H1 (cell line): ENCODE results near the gene CHD2. TPM values are rescaled to one million over a fixed set of nuclear protein-coding genes. Genes with fewer than 3 reads are reported as not detected.

Experiments used
- CTCF ChIA-PET: fragments of 300-600 bp; sonication (Branson Sonifier 250); formaldehyde crosslinking; loops from one replicate; lab custom pipeline; 2021; ENCODE audit not compliant: partially characterized antibody; lab: Charles Lee
- POLR2A ChIA-PET: fragments of 300-600 bp; sonication (Branson Sonifier 250); formaldehyde crosslinking; loops from one replicate; lab custom pipeline; 2021; ENCODE audit warnings: inconsistent platforms; ENCODE audit not compliant: partially characterized antibody; lab: Charles Lee
- DNase-seq, 2 experiments: peaks; one replicate each; pipeline versions ENCODE4 v3.0.0 to v3.0.0-alpha.2; 2010 to 2022; ENCODE audit warnings: low spot score in 2 of 2, low read depth in 1 of 2, mixed read lengths in 1 of 2
- FAIRE-seq: peaks from 2 replicates; lab custom pipeline; 2011; peaks lifted over from hg19 to GRCh38; lab: Jason Lieb, UNC
- H2AFZ ChIP-seq: 2 replicates; pipeline ENCODE4 v1.8.1; 2012; ENCODE audit warnings: low read length, inconsistent platforms
- H2AK5ac ChIP-seq: 2 replicates; pipeline ENCODE4 v1.6.1; 2013; ENCODE audit warnings: low read depth, low read length
- H2BK120ac ChIP-seq: replicated peaks from 2 replicates; pipeline ENCODE3; 2013; ENCODE audit warnings: low read depth, low read length, inconsistent platforms
- H2BK12ac ChIP-seq: 2 replicates; pipeline ENCODE4 v1.6.1; 2013; ENCODE audit warnings: low read depth, low read length
- H2BK15ac ChIP-seq: 2 replicates; pipeline ENCODE4 v1.6.1; 2013; ENCODE audit warnings: low read length
- H2BK20ac ChIP-seq: 2 replicates; pipeline ENCODE4 v1.6.1; 2013; ENCODE audit warnings: low read length
- H2BK5ac ChIP-seq: 2 replicates; pipeline ENCODE4 v1.6.1; 2013; ENCODE audit warnings: low read depth, low read length
- H3K14ac ChIP-seq: 2 replicates; pipeline ENCODE4 v1.6.1; 2013; ENCODE audit warnings: inconsistent platforms; ENCODE audit not compliant: insufficient read length
- H3K18ac ChIP-seq: 2 replicates; pipeline ENCODE4 v1.6.1; 2013; ENCODE audit warnings: low read length; ENCODE audit errors: extremely low read depth
- H3K23ac ChIP-seq: 2 replicates; pipeline ENCODE4 v1.6.1; 2013; ENCODE audit warnings: inconsistent platforms; ENCODE audit not compliant: insufficient read length
- H3K23me2 ChIP-seq: 2 replicates; pipeline ENCODE4 v1.6.1; 2013; ENCODE audit warnings: low read depth, low read length
- H3K27ac ChIP-seq: 2 replicates; pipeline ENCODE4 v1.6.1; 2011; ENCODE audit warnings: low read depth, low read length, inconsistent platforms
- H3K27me3 ChIP-seq, 4 experiments: replicated peaks in 1 of 4; 1 replicate in 1 of 4; 2 replicates in 3 of 4; pipeline versions ENCODE4 v1.6.1 to v1.8.1; 2011 to 2013; ENCODE audit warnings: low read length in 3 of 4, mild to moderate bottlenecking in 3 of 4, inconsistent platforms in 2 of 4, mixed read lengths in 2 of 4, moderate library complexity in 1 of 4; ENCODE audit not compliant: control insufficient read depth in 3 of 4, insufficient read depth in 3 of 4; ENCODE audit errors: extremely low read depth in 1 of 4
- H3K36me3 ChIP-seq, 4 experiments: 2 replicates each; pipeline versions ENCODE4 v1.6.1 to v1.8.1; 2011 to 2013; ENCODE audit warnings: mild to moderate bottlenecking in 4 of 4, low read length in 3 of 4, moderate library complexity in 2 of 4, control low read depth in 1 of 4, inconsistent platforms in 1 of 4; ENCODE audit not compliant: insufficient read depth in 4 of 4, control insufficient read depth in 2 of 4
- H3K4ac ChIP-seq: replicated peaks from 2 replicates; pipeline ENCODE3; 2013; ENCODE audit warnings: low read length, low read depth, mixed read lengths, inconsistent platforms; ENCODE audit not compliant: insufficient read length
- H3K4me1 ChIP-seq, 4 experiments: replicated peaks in 1 of 4; 1 replicate in 1 of 4; 2 replicates in 3 of 4; pipeline versions ENCODE4 v1.6.1 to v1.8.1; 2011 to 2013; ENCODE audit warnings: low read length in 3 of 4, inconsistent platforms in 2 of 4, mixed read lengths in 1 of 4; ENCODE audit not compliant: insufficient read depth in 4 of 4, control insufficient read depth in 3 of 4
- H3K4me2 ChIP-seq, 2 experiments: 2 replicates each; pipeline versions ENCODE4 v1.6.1 to v1.8.1; 2011 to 2013; ENCODE audit warnings: low read depth in 2 of 2, low read length in 2 of 2, control low read depth in 1 of 2, inconsistent platforms in 1 of 2, mild to moderate bottlenecking in 1 of 2; ENCODE audit not compliant: insufficient read depth in 1 of 2
- H3K4me3 ChIP-seq, 4 experiments: fragments of 200-600, 300-600 bp in 1 of 4; sonication (generic), shearing (Covaris generic), sonication (Bioruptor Twin) in 1 of 4; 2 replicates each; pipeline versions ENCODE4 v1.5.1 to v1.8.1; 2011 to 2016; ENCODE audit warnings: low read length in 4 of 4, low read depth in 3 of 4, control low read depth in 2 of 4, inconsistent platforms in 2 of 4, mild to moderate bottlenecking in 2 of 4, mixed read lengths in 1 of 4, moderate library complexity in 1 of 4; ENCODE audit not compliant: insufficient read depth in 2 of 4; ENCODE audit errors: extremely low read depth in 1 of 4
- H3K56ac ChIP-seq: replicated peaks from 2 replicates; pipeline ENCODE3; 2013; ENCODE audit warnings: low read depth, mild to moderate bottlenecking, mixed read lengths, low read length, inconsistent platforms; ENCODE audit not compliant: insufficient read length
- H3K79me1 ChIP-seq: 2 replicates; pipeline ENCODE4 v1.6.1; 2013; ENCODE audit warnings: low read depth, low read length, control low read depth
- H3K79me2 ChIP-seq, 2 experiments: 2 replicates each; pipeline versions ENCODE4 v1.6.1 to v1.8.1; 2012 to 2013; ENCODE audit warnings: low read length in 2 of 2, mild to moderate bottlenecking in 2 of 2, inconsistent platforms in 1 of 2; ENCODE audit not compliant: insufficient read depth in 2 of 2, control insufficient read depth in 1 of 2
- H3K9ac ChIP-seq, 4 experiments: replicated peaks in 1 of 4; 1 replicate in 1 of 4; 2 replicates in 3 of 4; pipeline versions ENCODE4 v1.6.1 to v1.8.1; 2011 to 2013; ENCODE audit warnings: low read depth in 3 of 4, low read length in 3 of 4, control low read depth in 2 of 4, mild to moderate bottlenecking in 2 of 4, moderate library complexity in 2 of 4, inconsistent platforms in 1 of 4; ENCODE audit errors: extremely low read depth in 1 of 4
- H3K9me3 ChIP-seq, 2 experiments: 2 replicates each; pipeline versions ENCODE4 v1.6.1 to v1.8.1; 2012 to 2013; ENCODE audit warnings: mild to moderate bottlenecking in 2 of 2, moderate library complexity in 2 of 2, control low read depth in 1 of 2, inconsistent platforms in 1 of 2, low read depth in 1 of 2, low read length in 1 of 2, mixed read lengths in 1 of 2; ENCODE audit not compliant: insufficient read depth in 2 of 2
- H4K20me1 ChIP-seq, 2 experiments: replicated peaks in 1 of 2; 2 replicates each; pipeline versions ENCODE3 to v1.8.1; 2011 to 2013; ENCODE audit warnings: inconsistent platforms in 2 of 2, low read length in 2 of 2, mild to moderate bottlenecking in 1 of 2; ENCODE audit not compliant: insufficient read depth in 2 of 2, control insufficient read depth in 1 of 2
- H4K5ac ChIP-seq: 2 replicates; pipeline ENCODE4 v1.6.1; 2013; ENCODE audit warnings: low read length, low read depth, mixed read lengths, inconsistent platforms; ENCODE audit not compliant: insufficient read length
- H4K8ac ChIP-seq: 2 replicates; pipeline ENCODE4 v1.8.0; 2013; ENCODE audit warnings: mild to moderate bottlenecking, moderate library complexity, low read length, inconsistent platforms; ENCODE audit not compliant: insufficient read depth; ENCODE audit errors: extremely low read depth
- H4K91ac ChIP-seq: replicated peaks from 2 replicates; pipeline ENCODE3; 2013; ENCODE audit warnings: low read length, mixed read lengths, inconsistent platforms; ENCODE audit not compliant: insufficient read length
- CBX5 ChIP-seq: fragments of 300-800, 300-1000 bp; sonication (generic); IDR thresholded peaks from 2 replicates; pipeline ENCODE4 v1.7.1; 2016; ENCODE audit warnings: antibody characterized with exemption, low read length, low read depth
- CEBPB ChIP-seq: IDR thresholded peaks from 2 replicates; pipeline ENCODE4 v1.6.1; 2012; ENCODE audit warnings: low read depth, low read length
- MAX ChIP-seq: IDR thresholded peaks from 2 replicates; pipeline ENCODE4 v1.6.1; 2012; ENCODE audit warnings: inconsistent platforms
- PHF8 ChIP-seq: fragments of 200-600 bp; sonication (generic); conservative IDR thresholded peaks from 2 replicates; pipeline ENCODE4 v1.7.1; 2012; ENCODE audit warnings: low read depth, mild to moderate bottlenecking, inconsistent platforms, low read length, moderate library complexity
- RFX5 ChIP-seq: IDR thresholded peaks from 2 replicates; pipeline ENCODE4 v1.6.1; 2011; ENCODE audit warnings: low read depth, low read length, improper control_type of control experiment, borderline replicate concordance
- RNF2 ChIP-seq: fragments of 200-900, 300-1000 bp; sonication (generic); IDR thresholded peaks from 2 replicates; pipeline ENCODE4 v1.7.1; 2016; ENCODE audit warnings: borderline replicate concordance, low read depth, mild to moderate bottlenecking, antibody characterized with exemption, low read length; ENCODE audit not compliant: poor library complexity, severe bottlenecking; ENCODE audit errors: missing control alignments
- USF2 ChIP-seq: IDR thresholded peaks from 2 replicates; pipeline ENCODE4 v1.6.1; 2011; ENCODE audit warnings: low read length, improper control_type of control experiment
- WGBS, 2 experiments: shearing (Covaris generic) in 1 of 2; methylation state at CpG; one replicate each; pipeline versions ENCODE4 v1.1.6 to v1.1.7; 2013 to 2015; ENCODE audit warnings: low lambda C conversion rate in 2 of 2, mixed read lengths in 2 of 2, inconsistent platforms in 1 of 2, low coverage in 1 of 2, missing lambda C conversion rate in 1 of 2; ENCODE audit not compliant: insufficient replicate concordance in 2 of 2, insufficient coverage in 1 of 2, insufficient read length in 1 of 2; ENCODE audit errors: extremely low coverage in 1 of 2, missing lambda C conversion rate in 1 of 2; 5-methylcytosine and 5-hydroxymethylcytosine counted together
- polyA plus RNA-seq, 7 experiments: library from polyadenylated mRNA; depleted of rRNA in 3 of 7; stranded (reverse) in 5 of 7; unstranded in 2 of 7; fragments of >200 nt in 5 of 7; fragments of 200-250 nt in 2 of 7; gene quantifications; 1 replicate in 5 of 7; 2 replicates in 1 of 7; 4 replicates in 1 of 7; pipeline versions ENCODE4 v1.2.1 to v1.2.3, GENCODE V29; 2011 to 2013; ENCODE audit warnings: missing spikeins in 2 of 7, mixed read lengths in 2 of 7
- total RNA-seq: library from RNA; stranded (reverse); fragmentation: NEBNext Ultra II Directional; extraction: Animal tissue kit (Norgen Biotek cat#: 25700); gene quantifications from 2 replicates; pipeline ENCODE4 v1.2.1, GENCODE V29; 2021

The CHD2 gene
- total and polyA plus RNA-seq, 2 of the 8 experiments (the other 6 are each of a cell fraction or from before 2014, with no cell fraction given), result 28.8 to 70.0 TPM

- no peak for FAIRE-seq
- 88% methylated on average over 14 of the region's 14 CpGs; no CpG with 5 or more reads in 1 of the 2 experiments for WGBS, 2 experiments
- no peak overlapping the region for H2BK5ac ChIP-seq
- H3K56ac ChIP-seq, result no peak overlapping the region
- H3K9ac ChIP-seq, result no peak overlapping the region
- no peaks in the 10 kb centered on the region for H3K23me2 ChIP-seq
- no peak overlapping the region for H3K4me2 ChIP-seq
- peaks cover 0 to 2% (median 0%) of the 10 kb centered on the region in 4 experiments; a peak in 1 of 7 replicates for H3K27me3 ChIP-seq
- no peak overlapping the region for H4K5ac ChIP-seq
- H2AFZ ChIP-seq, result no peak overlapping the region
- no peak overlapping the region for H4K91ac ChIP-seq
- H2BK20ac ChIP-seq, result no peak overlapping the region
- no peaks in the 10 kb centered on the region for H3K79me1 ChIP-seq
- H3K18ac ChIP-seq, result no peak overlapping the region
- POLR2A ChIA-PET, result no interaction called here
- CTCF ChIA-PET, result interaction anchor here (0.9 to 8.6 kb wide), 7 partner anchors 21 to 1103 kb away, joined by 3 to 119 read pairs (median 4); no protein-coding TSS in a partner anchor
- H4K20me1 ChIP-seq, result no peaks in the 10 kb centered on the region
- no peaks in the 10 kb centered on the region for H3K36me3 ChIP-seq
- no peak overlapping the region for H2BK15ac ChIP-seq
- H2BK120ac ChIP-seq, result no peak overlapping the region
- peaks cover 0 to 3% (median 0%) of the 10 kb centered on the region in 4 experiments; a peak in 3 of 7 replicates for H3K4me1 ChIP-seq
- no peak overlapping the region for H3K4me3 ChIP-seq
- H3K23ac ChIP-seq, result no peak overlapping the region
- no peak overlapping the region for H3K14ac ChIP-seq
- no peak for TF ChIP-seq CBX5
- TF ChIP-seq RFX5, result no peak
- TF ChIP-seq CEBPB, result no peak
- no peak for TF ChIP-seq MAX
- no peak for TF ChIP-seq PHF8
- no peak for TF ChIP-seq RNF2
- no peak for TF ChIP-seq USF2
- TF ChIP-seq, all 59 proteins: peak for 0
- DNase-seq, result no peak
- no peak overlapping the region for H3K27ac ChIP-seq
- no peaks in the 10 kb centered on the region for H3K9me3 ChIP-seq
- H2BK12ac ChIP-seq, result no peak overlapping the region
- no peak overlapping the region for H4K8ac ChIP-seq
- no peak overlapping the region for H2AK5ac ChIP-seq
- H3K4ac ChIP-seq, result no peak overlapping the region
- no peaks in the 10 kb centered on the region for H3K79me2 ChIP-seq
These were observed 133.4 kb downstream of the CHD2 start for GRCh38 chr15:93033434-93034045.
